Measurements from ENCODE around the gene CALB2. TPM values are rescaled to one million over a fixed set of nuclear protein-coding genes. Genes with fewer than 3 reads are reported as not detected.

CALB2 gene
- polyA plus RNA-seq, 4 donors = 3.3 TPM; not detected in 3

Other genes starting within 250 kb of the CALB2 start
- 1 to 10 TPM in 1 of 4 donors, under 1 TPM in 1, not detected in 2; 0.12 to 3.1 TPM for gene HYDIN, start 128.0 kb upstream of the CALB2 start, polyA plus RNA-seq
- gene CMTR2, start 69.3 kb upstream of the CALB2 start, polyA plus RNA-seq = 10 to 100 TPM in 3 of 4 donors, 1 to 10 TPM in 1; 8.7 to 36.3 (median 12.6) TPM
- gene TLE7, start 83.3 kb downstream of the CALB2 start, polyA plus RNA-seq = not detected
- 10 to 100 TPM in 1 of 4 donors, 1 to 10 TPM in 3; 3.5 to 10.8 (median 4.9) TPM for gene ZNF23, start 103.5 kb downstream of the CALB2 start, polyA plus RNA-seq
- 1 to 10 TPM; 1.3 to 8.3 (median 1.9) TPM for gene ZNF19, start 130.6 kb downstream of the CALB2 start, polyA plus RNA-seq
- gene CHST4, start 167.7 kb downstream of the CALB2 start, polyA plus RNA-seq = under 1 TPM in 2 of 4 donors, not detected in 2; 0.06 to 0.15 TPM
- under 1 TPM; 0.10 to 0.54 (median 0.26) TPM for gene TAT, start 218.4 kb downstream of the CALB2 start, polyA plus RNA-seq

Measured in small intestine (tissue), 4 donors.